NCI-H345 treated with DMSO at 0.1 percent for 48 hours (cell line): Measurements from ENCODE around the gene ATRN.
A peak's percentile ranks its signal among the peaks of the same experiment; 100 is the strongest.

Experiments used
- DNase-seq: peaks from one replicate; lab custom pipeline; 2025; ENCODE audit not compliant: unreplicated experiment; lab: John Stamatoyannopoulos, UW

ATRN gene

DNA sequence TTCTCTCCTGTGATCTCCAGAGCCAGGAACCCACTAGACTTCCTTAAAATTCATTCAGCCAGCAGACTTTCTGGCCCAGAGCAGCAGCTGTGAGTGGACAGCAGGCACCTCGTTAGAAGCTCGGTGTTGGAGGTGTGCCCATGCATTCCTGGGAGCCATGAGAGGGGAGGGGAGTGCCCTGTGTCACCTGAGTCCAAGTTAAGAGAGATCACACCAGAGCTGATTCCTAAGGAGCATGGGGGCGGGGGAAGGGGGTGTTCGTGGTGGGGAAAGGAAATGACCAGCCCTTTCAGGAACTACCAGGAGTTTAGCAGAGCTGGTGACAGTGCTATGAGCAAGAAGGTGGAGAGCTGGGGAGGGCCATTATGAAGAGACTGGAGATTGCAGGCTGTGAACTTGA, 145.4 kb downstream of the ATRN start:
- DNase-seq, result no peak

DNA sequence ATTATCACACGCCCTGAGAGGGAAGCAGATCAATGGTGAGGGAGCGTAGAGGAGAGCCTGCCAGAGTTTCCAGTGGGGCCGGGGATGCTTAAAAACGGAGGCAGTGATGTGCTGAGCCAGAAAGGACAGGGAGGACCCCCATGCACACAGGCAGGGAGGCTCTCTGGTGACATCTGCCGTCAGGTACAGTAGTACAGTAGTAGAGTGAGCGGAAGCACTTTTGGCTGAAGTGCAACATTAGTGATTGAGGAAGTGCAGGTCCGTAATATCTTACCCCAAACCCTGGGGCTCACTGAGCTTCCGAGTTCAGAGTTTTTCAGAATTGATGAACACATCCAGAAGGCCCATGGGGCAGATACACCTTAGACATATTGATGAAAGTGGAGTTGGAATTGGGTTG, 150.3 kb downstream of the ATRN start:
- DNase-seq, result no peak

DNA sequence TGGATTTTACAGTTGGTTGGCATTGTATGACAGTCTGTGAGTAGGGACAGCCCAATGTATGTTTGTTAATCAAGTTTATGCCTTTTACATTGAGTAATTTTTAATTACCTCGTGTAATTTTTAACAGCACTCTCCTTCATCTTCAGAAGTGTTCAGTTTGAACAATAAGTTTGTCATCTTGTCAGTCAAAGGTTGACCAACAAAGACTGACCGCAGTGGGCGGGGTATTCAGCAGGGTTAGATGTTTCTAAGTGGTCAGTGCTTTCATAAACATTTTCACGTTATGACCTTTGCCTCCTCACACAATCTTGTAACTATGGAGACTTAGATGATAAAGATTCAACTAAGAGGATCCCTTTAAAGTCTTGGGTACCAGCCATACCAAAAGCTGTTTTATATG, 151.6 kb downstream of the ATRN start:
- no peak for DNase-seq

DNA sequence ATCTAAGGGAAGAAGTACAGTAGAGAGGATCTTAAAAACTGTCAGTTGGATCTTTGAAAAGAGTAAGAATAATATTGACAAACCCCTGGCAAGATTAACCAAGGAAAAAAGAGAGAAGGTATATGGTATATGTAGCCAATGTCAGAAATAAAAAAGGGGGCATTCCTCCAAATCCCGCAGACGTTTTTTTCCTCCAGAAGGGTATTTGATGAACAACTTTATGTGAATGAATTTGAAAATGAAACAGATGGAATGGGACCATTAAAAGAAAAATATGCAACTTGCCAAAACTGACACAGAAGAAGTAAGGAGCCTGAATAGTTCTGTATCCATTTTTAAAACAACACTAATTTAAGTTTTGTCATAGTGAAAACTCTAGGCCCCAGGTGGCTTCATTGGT, 156.7 kb downstream of the ATRN start:
- DNase-seq, result no peak

DNA sequence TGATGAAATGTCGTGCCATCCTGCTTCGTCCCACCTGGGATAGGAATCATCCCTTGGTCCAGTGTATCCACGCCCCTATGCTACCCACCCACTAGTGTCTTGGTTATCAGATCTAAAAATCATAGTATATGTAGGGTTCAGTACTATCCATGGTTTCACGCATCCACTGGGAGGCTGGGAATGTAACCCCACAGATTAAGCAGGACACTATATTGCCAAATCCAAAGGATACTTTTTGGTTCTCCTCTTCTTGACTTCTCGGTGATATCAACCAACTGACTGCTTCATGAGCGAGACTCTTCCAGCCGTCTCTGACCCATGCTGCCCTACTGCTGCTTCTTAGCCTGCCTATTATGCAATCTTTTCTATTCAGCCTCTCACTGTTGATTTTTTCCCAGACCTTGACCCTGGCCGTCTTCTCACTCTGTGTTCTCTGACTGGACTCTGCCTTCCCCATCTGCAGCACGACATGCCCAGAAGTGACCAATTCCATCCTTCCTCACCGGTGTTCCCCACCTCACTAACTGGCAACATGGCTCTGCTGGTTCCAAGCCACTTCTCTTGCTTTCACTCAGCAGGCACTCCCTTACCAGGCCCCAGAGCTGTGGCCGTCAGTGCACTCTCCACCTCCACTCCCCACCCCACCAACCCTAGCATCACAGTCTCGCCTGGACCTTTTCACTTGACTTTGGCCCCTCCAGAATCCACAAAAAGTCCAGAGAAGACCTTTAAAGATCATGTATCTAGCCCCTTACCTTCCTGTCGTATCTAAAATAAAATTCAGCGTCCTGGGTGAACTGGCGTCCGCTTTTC, 157.9 kb downstream of the ATRN start:
- no peak for DNase-seq

DNA sequence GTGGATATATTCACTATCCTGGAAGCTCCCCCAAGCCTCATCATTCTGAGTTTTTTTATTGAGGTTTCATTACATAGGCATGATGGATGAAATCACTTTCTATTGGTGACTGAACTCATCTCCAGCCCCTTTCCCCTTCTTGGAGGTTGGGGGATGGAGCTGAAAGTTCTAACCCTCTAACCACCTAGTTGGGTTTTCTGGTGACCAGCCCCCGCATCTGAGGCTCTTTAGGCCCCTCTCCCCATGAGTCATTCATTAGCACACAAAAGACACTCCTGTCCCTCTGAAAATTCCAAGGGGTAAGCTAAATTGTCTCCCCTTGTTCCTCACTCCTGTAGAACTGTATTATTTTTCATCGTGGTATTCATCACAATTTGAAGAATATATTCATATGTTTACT, 159.1 kb downstream of the ATRN start:
- no peak for DNase-seq

DNA sequence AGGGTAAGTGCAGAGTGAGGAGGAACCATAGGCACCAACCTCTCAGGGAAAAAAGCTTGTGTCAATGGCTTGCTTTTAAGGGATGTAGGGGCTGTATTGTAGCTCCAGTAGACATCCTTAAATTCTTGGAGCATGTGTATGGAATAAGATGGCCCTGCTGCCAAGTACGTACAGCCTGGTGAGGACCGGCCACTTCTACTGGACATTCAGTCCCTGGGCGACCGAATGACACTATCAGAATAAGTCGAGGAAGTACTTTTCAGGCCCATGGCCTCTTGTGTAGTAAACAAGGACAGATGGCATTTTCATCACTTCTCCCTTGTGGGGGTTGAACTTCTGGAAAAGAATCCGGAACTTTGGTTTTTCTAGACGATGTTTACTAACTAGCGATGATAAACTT, 159.6 kb downstream of the ATRN start:
- no peak for DNase-seq

DNA sequence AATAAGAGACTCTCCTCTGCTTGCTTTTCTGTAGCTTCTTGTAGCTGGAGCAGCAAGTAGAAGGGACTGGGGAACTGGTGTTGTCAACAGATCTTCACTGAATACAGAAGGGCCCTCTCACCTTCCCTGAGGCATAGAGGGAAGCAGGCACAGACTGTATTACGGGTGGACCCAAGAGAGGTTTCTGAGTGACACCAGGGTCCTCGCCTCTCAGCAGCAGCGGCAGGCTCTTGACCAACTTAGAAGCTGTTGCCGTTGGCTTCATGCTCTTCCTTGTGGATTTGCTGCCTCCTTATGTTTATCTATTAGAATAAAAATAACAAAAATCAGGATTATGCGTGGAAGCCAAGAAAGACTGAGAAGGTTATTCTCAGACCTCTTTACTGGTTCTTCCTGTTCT, 160.7 kb downstream of the ATRN start:
- no peak for DNase-seq

DNA sequence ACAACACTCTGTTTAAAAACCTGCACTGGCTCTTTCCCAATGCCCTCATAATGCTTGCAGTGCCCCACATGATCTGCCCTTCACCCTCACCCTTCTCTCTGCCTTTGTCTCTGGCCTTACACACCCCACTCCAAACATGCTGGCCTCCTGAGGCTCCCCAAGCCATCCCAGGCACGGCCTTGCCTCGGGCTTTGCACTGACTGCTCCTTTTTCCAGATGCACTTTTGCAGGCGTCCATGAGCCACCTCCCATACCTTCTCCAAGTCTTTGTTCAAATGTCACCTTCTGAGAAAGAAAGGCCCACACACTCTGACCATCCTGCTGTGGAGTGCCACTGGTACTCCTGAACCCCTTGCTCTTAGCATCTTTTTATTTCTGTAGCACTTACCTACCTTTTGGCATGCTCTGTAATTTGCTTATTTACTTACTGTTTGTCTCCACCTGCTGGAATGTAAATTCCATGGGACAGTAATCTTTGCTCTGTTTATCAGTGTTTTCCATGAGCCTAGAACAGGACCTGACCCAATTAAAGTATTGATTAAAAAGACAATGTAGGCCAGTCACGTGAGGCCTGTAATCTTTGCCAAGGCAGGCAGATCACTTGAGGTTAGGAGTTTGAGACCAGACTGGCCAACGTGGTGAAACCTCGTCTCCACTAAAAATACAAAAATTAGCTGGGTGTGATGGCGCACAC, 161.6 kb downstream of the ATRN start:
- no peak for DNase-seq

DNA sequence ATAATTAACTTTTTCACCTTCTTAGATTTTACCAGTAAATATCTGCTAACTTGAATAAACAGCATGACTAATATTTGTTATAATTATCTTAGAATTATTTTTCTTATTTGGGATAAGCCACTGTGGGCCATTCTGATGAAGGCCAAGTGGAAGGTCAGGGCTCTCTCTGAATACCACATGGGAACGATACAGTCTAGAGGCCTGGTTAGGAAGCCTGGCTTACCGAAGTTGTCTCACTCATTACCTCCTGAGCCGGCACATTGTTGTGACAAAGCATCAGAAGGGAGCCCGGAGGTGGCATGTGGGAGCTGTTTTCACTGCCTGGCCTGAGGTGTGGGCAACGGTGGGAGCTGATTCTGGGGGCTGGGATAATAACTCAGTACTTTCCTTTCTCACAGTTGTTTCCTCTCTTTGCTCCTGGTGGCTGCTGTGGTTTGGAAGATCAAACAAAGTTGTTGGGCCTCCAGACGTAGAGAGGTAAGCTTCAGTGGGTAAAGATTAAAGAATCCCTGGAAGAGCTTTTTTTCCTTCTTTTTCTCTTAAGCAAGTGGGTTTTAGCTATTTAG, 163.2 kb downstream of the ATRN start:
- DNase-seq, result no peak

DNA sequence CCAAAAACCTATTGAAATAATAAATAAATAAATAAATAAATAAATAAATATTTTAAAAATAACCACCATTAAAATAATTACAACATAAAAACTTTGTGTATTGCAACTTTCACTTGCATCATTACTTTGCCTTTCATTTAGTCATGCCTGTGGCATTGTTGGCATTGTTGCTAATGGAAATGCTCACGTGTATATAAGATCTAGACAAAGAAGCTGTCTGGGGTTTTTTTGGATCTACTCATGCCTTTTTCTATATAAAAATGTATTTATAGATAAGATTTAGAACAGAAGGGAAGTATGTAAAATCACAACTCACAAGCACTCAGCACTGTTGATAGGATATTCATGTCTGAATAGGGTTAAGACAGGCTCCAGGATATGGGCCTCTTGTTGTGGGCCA, 164.5 kb downstream of the ATRN start:
- no peak for DNase-seq

DNA sequence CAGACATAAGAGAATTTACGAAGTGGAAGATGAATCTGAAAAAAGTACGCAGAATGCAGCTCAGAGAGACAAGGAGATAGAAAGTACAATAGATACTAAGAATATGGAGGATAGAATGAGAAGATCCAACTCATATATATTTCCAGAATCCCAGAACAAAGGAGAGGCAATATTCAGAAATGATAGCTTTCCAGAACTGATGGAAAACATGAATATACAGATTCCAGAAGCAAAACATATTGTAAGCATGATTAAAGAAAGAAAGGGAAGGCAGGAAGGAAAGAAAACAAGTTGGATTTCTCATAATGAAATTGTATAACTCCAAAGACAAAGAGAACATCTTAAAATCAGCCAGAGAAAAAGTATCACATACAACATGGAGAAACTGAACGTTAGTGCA, 169.4 kb downstream of the ATRN start:
- no peak for DNase-seq

DNA sequence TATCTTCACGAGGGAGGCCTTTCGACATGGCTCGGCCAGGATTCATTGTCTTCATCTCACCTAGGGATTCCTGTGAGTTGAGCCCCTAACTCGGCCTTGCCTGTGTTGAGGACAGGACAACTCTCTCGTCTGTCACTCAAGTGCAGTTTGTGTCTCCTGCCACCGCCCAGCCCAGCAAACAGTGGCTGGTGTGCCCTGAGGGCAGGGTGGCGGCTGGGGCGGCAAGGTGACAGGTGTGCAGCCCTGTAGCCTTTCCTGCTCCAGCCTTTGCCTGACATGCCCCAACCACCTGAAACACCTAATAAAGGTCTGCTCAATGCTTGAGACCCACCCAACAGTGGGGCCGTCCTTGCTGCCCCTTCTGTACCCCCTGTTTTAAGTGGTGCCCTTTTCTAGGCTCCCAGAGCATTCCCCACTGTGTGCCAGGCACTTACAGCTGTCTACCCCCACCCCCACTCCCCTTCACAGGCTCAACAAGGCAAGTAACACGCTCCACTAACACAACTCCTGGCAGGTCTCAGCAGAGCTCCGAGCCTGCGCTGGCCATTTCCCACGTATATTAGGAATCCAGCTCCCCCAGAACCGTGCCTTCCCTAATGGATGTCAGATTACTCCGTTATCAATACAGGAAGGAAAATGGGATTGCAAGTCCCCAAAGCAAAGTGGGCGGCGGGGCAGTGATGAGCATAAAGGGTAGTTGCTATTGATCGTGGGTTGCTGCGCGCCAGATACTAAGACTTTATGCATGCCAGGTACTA, 174.7 kb downstream of the ATRN start:
- DNase-seq, result no peak

DNA sequence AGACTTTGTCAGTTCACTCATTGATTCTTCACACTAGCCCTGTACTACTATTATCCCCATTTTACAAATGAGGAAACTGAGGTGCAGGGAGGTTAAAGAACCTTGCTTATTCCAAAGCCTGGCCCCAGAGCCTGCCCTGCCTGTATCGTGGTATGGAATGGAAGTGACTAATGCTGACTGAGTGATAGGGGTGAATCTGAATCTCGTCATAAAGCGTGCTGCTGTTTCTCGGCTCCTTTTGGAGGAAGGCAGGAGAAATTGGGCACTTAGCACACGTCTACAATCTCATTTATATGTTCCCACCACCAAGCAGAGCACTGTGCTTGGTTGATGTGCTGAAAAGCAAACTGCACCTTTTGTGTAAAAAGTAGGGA, 175.2 kb downstream of the ATRN start:
- no peak for DNase-seq

DNA sequence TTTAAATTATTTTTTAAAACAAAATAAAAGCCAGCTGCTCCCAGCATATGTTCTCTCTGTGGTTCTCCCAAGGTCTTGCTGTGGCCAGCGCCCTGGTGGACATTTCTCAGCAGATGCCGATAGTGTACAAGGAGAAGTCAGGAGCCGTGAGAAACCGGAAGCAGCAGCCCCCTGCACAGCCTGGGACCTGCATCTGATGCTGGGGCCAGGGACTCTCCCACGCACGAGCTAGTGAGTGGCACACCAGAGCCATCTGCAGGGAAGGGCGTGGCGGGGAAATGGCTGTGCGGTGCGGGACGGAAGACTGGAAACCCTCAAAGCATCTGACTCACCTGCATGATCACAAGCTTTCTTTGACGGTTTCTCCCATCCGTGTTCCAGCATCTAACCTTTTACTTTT, 175.8 kb downstream of the ATRN start:
- no peak for DNase-seq

DNA sequence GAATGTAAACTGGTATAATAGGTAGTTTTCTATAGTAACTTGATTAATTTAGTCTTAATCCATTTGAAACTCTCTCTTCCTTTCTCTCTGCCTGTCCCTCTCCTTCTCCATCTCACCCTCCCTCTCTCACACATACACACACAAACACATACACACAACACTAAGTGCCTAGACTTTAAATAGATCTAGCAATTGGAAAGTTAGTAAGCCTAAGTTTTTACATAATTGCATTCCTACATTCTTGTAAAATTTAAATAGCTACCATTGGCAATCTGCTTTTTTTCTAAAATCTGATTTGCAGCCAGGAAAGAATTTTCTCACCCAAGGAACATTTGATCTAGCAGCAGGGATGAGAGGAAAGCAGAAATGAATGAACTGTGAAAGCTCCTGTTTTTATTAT, 176.7 kb downstream of the ATRN start:
- no peak for DNase-seq

DNA sequence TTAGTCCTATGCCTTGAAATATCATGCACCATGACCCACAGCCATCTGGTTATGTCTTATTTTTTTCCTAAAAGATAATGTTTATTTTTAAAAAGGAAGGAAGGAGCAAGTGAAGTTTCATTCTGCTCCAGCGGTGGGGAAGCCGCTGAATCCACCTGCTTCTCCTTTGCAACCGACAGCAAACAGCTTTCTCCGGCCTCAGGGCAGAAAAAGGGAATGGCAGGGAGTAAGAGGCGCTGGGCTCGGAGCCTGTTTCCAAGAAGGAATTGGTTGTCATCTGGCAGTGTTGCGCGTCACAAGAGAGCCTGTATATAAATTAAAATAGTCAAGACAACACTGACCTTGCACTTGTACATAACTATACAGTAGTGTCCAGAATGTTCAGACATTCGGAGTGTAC, 178.1 kb downstream of the ATRN start:
- DNase-seq, result no peak

DNA sequence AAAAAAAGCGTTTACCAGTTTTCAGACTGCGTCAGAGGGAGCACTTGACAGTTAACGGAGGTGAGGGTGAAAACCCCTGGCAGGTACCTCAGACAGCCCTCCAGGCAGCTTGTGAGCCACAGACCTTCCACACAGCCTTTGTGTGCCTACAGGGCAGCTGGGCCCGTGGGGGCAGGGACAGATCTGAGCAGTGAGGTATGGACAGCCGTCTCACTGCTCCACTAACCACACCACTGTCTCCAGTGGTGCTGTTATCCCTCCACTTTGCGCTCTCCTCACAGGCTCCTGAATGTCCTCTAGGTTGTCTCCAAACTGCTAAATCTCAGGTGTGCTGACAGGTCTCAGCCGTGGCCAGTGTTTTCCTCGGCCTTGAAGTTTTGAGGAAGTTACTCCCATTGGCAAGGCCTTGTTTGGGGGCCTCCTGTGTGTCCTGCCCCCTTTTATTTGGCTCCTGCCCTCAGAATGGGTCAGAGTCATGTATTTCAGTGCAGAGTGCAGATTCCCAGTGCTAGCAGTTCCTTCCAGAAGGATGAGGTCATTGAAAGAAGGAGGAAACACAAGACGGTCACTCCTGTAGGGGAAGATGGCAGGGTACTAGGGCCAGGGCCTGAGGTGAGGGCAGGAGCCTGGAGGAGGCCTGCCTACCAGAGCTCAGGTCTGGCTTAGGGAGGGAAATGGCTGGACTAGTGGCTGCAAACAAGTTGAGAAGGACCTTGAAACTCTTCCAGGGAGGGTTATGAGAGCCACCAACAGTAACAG, 180.6 kb downstream of the ATRN start:
- no peak for DNase-seq

DNA sequence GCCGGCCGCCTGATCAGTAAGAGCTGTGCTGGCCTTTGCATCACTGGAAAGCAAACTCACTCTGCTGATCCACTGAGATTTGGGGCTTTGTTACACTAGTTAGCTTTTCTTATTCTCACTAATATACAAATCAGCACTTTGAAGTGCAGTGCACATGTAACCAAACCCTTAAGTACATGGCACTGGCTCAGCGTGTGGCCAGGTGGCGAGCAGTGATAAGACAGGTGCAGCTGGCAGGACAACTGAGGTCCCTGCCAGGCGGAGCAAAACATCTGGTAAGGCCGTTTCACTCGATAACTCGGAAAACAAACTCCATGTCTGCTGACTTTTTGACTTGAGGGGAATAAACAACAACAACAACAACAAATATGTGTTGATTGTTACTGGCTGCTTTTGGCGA, 181.4 kb downstream of the ATRN start:
- DNase-seq, result peak; percentile 31

DNA sequence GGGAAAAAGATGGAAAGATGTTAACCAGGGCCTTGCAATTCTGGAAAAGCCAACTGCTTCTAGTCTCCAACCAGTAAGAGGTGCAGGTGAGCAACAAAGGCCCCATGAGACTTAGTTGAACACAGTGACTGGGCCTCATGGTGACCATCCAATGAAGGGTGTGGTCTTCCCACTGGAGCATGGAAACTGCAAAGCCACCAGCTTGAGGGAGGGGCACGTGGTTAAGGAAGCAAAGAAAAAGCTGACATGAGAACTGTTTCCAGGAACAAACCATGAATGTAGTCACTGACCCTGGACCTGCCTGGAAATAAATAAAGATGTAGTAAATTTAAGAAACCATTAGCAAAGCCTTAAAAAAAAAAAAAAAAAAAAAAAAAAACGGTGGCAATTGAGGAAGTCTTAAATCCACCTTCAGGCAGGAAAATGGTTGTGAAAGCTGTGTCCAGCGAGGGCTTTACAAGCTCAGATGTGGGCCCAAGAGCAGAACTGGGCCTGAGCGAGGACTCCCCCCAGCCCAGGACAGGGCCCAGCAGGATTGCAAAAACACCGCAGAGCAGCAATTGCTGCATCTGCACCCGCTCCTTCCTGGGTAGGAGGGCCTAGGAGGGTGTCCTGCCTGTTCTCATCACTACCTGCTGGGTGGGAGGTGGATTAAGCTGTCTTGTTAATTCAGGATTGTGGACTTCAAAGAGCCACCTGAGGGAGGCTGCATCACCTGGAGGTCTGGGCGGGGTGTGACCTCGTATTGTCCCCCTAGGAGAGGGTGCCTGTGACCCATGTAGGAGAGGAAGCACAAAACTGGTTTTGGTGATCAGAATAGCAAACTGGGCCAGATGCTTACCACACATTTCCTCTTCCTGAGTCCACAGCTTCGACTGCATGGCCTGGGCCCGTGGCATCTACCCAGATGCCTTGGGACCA, 182.1 kb downstream of the ATRN start:
- DNase-seq, result no peak
